ENCODE measurements around the gene CGNL1. TPM values are rescaled to one million over a fixed set of nuclear protein-coding genes. Genes with fewer than 3 reads are reported as not detected.

CGNL1 gene
- polyA plus RNA-seq, 1 experiment: 0.06 TPM

DNA sequence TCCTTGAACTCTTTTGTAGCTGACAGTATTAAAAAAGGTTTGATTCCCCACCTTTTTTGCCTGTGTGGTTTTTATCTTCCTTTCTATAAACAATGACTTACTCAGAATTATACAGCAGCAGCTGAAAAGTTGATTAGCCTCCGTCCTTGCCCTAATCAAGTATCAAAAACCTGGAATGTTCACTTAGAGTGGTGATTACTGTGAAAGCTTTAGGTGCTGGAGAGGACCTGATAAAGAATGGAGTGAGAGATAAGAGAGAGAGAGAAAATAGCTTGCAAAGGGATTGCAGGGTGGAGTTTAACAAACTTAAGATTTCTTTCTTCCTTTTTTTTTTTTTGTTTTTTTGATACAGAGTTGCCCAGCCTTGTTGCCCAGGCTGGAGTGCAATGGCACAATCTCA is 6.7 kb downstream of the CGNL1 start:
- ChIA-PET CTCF (no interaction called here), POLR2A (no interaction called here)
- H3K4me3 ChIP-seq (ENCODE audit: low read depth, low read length): no peak overlapping the region
- TF ChIP-seq, protein P1, sequence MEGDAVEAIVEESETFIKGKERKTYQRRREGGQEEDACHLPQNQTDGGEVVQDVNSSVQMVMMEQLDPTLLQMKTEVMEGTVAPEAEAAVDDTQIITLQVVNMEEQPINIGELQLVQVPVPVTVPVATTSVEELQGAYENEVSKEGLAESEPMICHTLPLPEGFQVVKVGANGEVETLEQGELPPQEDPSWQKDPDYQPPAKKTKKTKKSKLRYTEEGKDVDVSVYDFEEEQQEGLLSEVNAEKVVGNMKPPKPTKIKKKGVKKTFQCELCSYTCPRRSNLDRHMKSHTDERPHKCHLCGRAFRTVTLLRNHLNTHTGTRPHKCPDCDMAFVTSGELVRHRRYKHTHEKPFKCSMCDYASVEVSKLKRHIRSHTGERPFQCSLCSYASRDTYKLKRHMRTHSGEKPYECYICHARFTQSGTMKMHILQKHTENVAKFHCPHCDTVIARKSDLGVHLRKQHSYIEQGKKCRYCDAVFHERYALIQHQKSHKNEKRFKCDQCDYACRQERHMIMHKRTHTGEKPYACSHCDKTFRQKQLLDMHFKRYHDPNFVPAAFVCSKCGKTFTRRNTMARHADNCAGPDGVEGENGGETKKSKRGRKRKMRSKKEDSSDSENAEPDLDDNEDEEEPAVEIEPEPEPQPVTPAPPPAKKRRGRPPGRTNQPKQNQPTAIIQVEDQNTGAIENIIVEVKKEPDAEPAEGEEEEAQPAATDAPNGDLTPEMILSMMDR (IDR thresholded peaks at IDR 0.05; ENCODE audit: insufficient read depth, low read depth, low read length): no peak
- H3K36me3 ChIP-seq (ENCODE audit: control insufficient read depth, insufficient read depth, low read length): no peaks in the 10 kb centered on the region
- no peak for DNase-seq (ENCODE audit: low read depth)
- peaks cover 3% of the 10 kb centered on the region for H3K27me3 ChIP-seq (ENCODE audit: control insufficient read depth, insufficient read depth, low read length)

DNA sequence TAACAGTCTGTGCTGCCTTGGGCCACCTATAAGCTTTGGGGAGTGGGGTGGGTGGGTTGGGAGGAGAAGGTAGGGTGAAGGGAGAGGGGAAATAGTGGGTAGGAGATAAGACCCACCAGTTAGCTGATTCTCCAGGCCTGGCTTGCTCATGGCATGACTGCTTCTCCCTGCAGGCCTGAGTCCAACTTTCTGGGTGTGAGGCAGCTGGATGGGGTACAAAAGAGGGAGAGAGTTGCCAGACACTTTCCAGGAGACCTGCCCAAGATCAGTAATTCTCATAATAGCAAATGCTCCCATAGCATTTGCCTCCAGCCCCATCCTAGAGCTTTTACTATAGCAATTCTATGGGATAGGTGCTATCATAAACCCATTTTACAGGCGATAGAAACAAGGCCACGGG is 7.7 kb downstream of the CGNL1 start:
- no peaks in the 10 kb centered on the region for H3K36me3 ChIP-seq (ENCODE audit: control insufficient read depth, insufficient read depth, low read length)
- CTCF ChIA-PET: interaction anchor here (0.8 kb wide), 1 partner anchor 44 kb away, joined by 3 read pairs; no protein-coding TSS in a partner anchor
- TF ChIP-seq, protein P1 (IDR thresholded peaks at IDR 0.05; ENCODE audit: insufficient read depth, low read depth, low read length): no peak
- no peak overlapping the region for H3K4me3 ChIP-seq (ENCODE audit: low read depth, low read length)
- peaks cover 1% of the 10 kb centered on the region; the same call in 1 of the 2 replicates for H3K27me3 ChIP-seq (ENCODE audit: control insufficient read depth, insufficient read depth, low read length)
- DNase-seq (ENCODE audit: low read depth): no peak
- POLR2A ChIA-PET: no interaction called here

DNA sequence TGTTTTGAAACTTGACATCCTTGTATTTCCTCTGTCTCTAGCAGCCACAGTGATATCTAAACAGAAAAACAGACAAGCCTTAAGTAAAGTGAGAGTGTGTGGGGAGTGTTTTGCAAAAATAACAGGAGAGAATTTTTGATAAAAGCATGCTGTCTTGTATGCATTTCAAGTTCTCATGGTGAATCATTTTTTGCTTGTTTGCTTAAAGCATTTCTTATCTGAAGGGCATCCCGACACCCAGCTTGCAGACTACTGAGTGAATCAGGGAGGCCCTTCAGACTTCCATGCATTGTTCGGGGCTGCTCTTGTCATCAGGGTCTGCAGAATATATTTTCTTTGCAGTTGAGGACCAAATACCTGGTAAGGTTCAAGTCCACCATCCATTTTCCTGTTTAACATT is 8.5 kb downstream of the CGNL1 start:
- DNase-seq (ENCODE audit: low read depth): no peak
- POLR2A ChIA-PET: no interaction called here
- CTCF ChIA-PET: no interaction called here
- Histone ChIP-seq H3K4me3 (ENCODE audit: low read depth, low read length) (no peak overlapping the region), H3K36me3 (ENCODE audit: control insufficient read depth, insufficient read depth, low read length) (no peaks in the 10 kb centered on the region), H3K27me3 (ENCODE audit: control insufficient read depth, insufficient read depth, low read length) (peaks cover 3% of the 10 kb centered on the region)
- TF ChIP-seq, protein P1 (IDR thresholded peaks at IDR 0.05; ENCODE audit: insufficient read depth, low read depth, low read length): no peak

DNA sequence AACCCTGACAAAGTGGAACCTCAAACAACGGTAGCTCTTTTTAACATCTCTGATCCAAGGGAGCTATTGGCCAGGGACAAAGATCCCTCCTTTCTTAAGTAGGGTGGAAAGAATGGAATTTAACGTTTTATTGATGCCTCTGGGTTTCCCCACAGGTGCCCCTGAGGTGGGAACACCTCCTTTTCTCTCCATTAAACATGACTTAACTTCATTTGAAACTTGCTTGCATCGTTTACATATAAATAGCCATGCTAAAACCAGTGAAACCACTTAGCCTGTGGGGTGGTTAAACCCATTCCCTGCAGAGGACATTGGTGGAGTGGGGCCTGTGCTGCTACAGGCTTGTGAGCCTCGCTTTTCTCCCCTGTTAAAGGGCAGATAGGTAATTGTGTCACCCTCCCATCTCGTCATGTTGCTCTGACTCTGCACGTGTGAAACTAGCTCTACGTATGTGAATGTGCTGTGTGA is 9.7 kb downstream of the CGNL1 start:
- no peaks in the 10 kb centered on the region for H3K36me3 ChIP-seq (ENCODE audit: control insufficient read depth, insufficient read depth, low read length)
- ChIA-PET POLR2A (interaction anchor here (0.6 kb wide), 1 partner anchor 203 kb away, joined by 3 read pairs; no protein-coding TSS in a partner anchor), CTCF (interaction anchor here (0.9 kb wide), 1 partner anchor 22 kb away, joined by 3 read pairs; no protein-coding TSS in a partner anchor)
- TF ChIP-seq, protein P1 (IDR thresholded peaks at IDR 0.05; ENCODE audit: insufficient read depth, low read depth, low read length): no peak
- H3K4me3 ChIP-seq (ENCODE audit: low read depth, low read length): no peak overlapping the region
- no peak for DNase-seq (ENCODE audit: low read depth)
- peaks cover 3% of the 10 kb centered on the region for H3K27me3 ChIP-seq (ENCODE audit: control insufficient read depth, insufficient read depth, low read length)

DNA sequence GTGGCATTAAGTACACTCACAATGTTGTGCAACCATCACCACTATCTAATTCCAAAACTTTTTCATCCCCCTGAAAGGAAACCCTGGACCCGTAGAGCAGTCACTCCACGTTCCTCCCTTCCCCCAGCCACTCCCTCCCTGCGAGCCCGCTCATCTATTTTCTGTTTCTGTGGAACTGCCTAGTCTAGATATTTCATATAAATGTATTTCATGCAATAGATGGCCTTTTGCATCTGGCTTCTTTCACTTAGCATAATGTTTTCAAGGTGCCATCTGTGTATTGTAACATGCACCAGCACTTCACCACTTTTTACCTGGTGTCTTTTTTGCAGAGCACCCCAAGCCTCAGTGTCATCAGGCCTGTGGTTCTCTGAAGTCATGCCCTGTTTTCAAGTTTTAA is 10.7 kb downstream of the CGNL1 start:
- H3K36me3 ChIP-seq (ENCODE audit: control insufficient read depth, insufficient read depth, low read length): no peaks in the 10 kb centered on the region
- no peak for DNase-seq (ENCODE audit: low read depth)
- TF ChIP-seq, protein P1 (IDR thresholded peaks at IDR 0.05; ENCODE audit: insufficient read depth, low read depth, low read length): no peak
- CTCF ChIA-PET: no interaction called here
- POLR2A ChIA-PET: no interaction called here
- H3K27me3 ChIP-seq (ENCODE audit: control insufficient read depth, insufficient read depth, low read length): peaks cover 3% of the 10 kb centered on the region
- no peak overlapping the region for H3K4me3 ChIP-seq (ENCODE audit: low read depth, low read length)

Measured in BJ (cell line).